ENCODE data around the gene ITIH1.

Gene ITIH1

DNA sequence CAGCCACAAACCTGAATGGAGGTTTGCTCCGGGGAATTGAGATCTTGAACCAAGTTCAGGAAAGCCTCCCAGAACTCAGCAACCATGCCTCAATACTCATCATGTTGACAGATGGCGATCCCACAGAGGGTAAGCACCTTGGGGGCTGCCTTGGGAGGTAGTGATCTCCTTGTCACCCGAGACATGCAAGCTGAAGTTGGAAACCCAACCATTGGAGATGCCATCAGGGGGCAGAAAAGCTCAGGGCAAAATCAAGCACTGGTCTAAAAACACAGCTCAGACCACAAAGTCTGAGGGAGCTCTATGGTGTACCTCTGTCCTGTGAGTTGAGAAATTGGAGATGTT lies 5.8 kb downstream of the ITIH1 start:
- TF ChIP-seq, protein P1, sequence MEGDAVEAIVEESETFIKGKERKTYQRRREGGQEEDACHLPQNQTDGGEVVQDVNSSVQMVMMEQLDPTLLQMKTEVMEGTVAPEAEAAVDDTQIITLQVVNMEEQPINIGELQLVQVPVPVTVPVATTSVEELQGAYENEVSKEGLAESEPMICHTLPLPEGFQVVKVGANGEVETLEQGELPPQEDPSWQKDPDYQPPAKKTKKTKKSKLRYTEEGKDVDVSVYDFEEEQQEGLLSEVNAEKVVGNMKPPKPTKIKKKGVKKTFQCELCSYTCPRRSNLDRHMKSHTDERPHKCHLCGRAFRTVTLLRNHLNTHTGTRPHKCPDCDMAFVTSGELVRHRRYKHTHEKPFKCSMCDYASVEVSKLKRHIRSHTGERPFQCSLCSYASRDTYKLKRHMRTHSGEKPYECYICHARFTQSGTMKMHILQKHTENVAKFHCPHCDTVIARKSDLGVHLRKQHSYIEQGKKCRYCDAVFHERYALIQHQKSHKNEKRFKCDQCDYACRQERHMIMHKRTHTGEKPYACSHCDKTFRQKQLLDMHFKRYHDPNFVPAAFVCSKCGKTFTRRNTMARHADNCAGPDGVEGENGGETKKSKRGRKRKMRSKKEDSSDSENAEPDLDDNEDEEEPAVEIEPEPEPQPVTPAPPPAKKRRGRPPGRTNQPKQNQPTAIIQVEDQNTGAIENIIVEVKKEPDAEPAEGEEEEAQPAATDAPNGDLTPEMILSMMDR (IDR thresholded peaks at IDR 0.05; ENCODE audit: poor library complexity, severe bottlenecking): no peak
- Histone ChIP-seq H3K27me3 (ENCODE audit: insufficient read depth, poor library complexity, severe bottlenecking) (no peaks in the 10 kb centered on the region), H3K36me3 (ENCODE audit: low read depth) (no peaks in the 10 kb centered on the region), H3K27ac (ENCODE audit: poor library complexity, severe bottlenecking) (no peak overlapping the region), H3K4me1 (ENCODE audit: insufficient read depth, poor library complexity, severe bottlenecking) (no peaks in the 10 kb centered on the region), H3K4me3 (ENCODE audit: severe bottlenecking) (no peak overlapping the region), H3K9me3 (ENCODE audit: severe bottlenecking) (no peaks in the 10 kb centered on the region)
- no peak for ATAC-seq (ENCODE audit: low read depth)
- no peak for DNase-seq (ENCODE audit: low spot score)

DNA sequence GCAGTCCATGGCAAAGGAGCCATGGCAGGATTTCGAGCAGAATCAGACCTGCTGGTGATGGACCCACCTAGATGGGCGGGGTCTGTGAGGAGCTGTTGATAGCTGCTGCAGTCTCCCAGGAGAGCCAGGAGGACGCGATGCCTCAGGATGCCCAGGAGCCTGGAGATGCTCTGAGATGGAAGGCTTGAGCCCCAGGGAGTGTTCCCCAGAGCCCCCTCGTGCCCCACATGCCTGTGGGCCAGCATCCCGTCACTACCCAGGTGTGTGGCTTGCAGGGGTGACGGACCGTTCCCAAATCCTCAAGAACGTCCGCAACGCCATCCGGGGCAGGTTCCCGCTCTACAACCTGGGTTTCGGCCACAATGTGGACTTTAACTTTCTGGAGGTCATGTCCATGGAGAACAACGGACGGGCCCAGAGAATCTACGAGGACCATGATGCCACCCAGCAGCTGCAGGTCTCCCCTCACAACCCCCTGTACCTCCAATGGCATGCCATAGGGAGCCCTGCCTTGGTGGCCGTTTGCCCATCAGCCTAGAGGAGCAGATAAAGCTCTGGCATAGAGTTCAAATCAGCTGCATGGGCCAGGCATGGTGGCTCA lies 6.7 kb downstream of the ITIH1 start:
- no peak overlapping the region for H3K4me3 ChIP-seq (ENCODE audit: severe bottlenecking)
- H3K9me3 ChIP-seq (ENCODE audit: severe bottlenecking): no peaks in the 10 kb centered on the region
- TF ChIP-seq, protein P1 (IDR thresholded peaks at IDR 0.05; ENCODE audit: poor library complexity, severe bottlenecking): no peak
- DNase-seq (ENCODE audit: low spot score) (peak; percentile 51), ATAC-seq (ENCODE audit: low read depth) (no peak)
- H3K27ac ChIP-seq (ENCODE audit: poor library complexity, severe bottlenecking): no peak overlapping the region
- no peaks in the 10 kb centered on the region for H3K4me1 ChIP-seq (ENCODE audit: insufficient read depth, poor library complexity, severe bottlenecking)
- no peaks in the 10 kb centered on the region for H3K36me3 ChIP-seq (ENCODE audit: low read depth)
- H3K27me3 ChIP-seq (ENCODE audit: insufficient read depth, poor library complexity, severe bottlenecking): no peaks in the 10 kb centered on the region

DNA sequence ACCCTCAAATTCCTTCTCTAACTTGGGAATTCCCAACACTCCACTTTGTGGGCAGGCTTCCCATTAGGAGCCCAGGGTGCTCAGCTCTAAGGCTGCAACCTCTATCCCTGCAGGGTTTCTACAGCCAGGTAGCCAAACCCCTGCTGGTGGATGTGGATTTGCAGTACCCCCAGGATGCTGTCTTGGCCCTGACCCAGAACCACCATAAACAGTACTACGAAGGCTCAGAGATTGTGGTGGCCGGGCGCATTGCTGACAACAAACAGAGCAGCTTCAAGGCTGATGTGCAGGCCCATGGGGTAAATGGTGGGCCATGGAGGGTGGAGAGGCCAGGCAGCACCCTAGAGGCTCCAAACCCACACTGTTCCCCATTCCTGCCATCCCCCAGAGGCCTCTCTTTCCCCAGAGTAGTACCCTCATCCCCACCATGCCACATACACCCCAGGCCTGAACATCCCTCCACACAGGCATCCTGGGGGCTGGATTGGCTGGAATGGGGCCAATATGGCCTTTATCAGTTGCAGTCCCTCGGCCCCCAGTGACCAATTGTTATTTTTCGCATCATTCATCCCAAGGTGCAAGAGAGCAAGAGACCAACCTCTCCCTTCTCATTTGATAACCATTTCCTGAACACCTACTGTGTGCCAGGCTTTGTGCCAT lies 7.7 kb downstream of the ITIH1 start:
- DNase-seq (ENCODE audit: low spot score): no peak
- no peak for ATAC-seq (ENCODE audit: low read depth)
- Histone ChIP-seq H3K4me3 (ENCODE audit: severe bottlenecking) (no peak overlapping the region), H3K9me3 (ENCODE audit: severe bottlenecking) (no peaks in the 10 kb centered on the region), H3K27ac (ENCODE audit: poor library complexity, severe bottlenecking) (no peak overlapping the region), H3K4me1 (ENCODE audit: insufficient read depth, poor library complexity, severe bottlenecking) (no peaks in the 10 kb centered on the region), H3K36me3 (ENCODE audit: low read depth) (no peaks in the 10 kb centered on the region), H3K27me3 (ENCODE audit: insufficient read depth, poor library complexity, severe bottlenecking) (no peaks in the 10 kb centered on the region)
- TF ChIP-seq, protein P1 (IDR thresholded peaks at IDR 0.05; ENCODE audit: poor library complexity, severe bottlenecking): no peak

DNA sequence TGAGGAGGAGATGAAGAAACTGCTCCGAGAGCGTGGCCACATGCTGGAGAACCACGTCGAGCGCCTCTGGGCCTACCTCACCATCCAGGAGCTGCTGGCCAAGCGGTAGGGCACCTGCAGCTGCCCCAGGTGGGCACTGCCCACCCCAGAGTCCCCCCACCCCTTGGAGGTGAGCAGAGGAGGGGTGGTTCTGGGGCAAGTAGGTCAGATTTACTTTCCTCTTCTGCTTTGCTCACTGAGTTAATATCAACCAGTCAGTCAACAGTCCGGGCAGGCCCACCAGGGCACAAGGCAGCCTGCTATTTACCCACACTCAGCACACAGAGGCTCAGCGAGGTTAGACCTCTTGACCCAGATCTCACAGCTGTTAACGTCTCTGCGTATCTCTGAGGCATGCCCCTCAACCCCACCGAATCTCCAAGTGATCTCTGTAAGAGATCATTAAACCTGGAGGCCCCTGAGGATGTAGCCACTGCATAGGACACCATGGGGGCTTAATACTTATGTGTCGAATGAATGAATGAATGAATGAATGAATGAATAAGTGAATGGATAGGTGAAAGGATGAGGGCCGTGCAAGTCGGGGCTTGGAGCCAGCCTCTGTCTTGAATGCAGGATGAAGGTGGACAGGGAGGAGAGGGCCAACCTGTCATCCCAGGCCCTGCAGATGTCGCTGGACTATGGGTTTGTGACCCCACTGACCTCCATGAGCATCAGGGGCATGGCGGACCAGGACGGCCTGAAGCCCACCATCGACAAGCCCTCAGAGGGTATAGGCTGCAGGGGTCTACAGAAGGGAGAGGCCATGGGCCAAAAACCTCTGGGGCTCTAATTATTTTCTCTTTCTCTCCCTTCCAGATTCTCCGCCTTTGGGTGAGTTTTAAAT lies 9.2 kb downstream of the ITIH1 start:
- H3K27me3 ChIP-seq (ENCODE audit: insufficient read depth, poor library complexity, severe bottlenecking): no peaks in the 10 kb centered on the region
- H3K9me3 ChIP-seq (ENCODE audit: severe bottlenecking): no peaks in the 10 kb centered on the region
- no peaks in the 10 kb centered on the region for H3K36me3 ChIP-seq (ENCODE audit: low read depth)
- no peaks in the 10 kb centered on the region for H3K4me1 ChIP-seq (ENCODE audit: insufficient read depth, poor library complexity, severe bottlenecking)
- TF ChIP-seq, protein P1 (IDR thresholded peaks at IDR 0.05; ENCODE audit: poor library complexity, severe bottlenecking): no peak
- no peak overlapping the region for H3K27ac ChIP-seq (ENCODE audit: poor library complexity, severe bottlenecking)
- H3K4me3 ChIP-seq (ENCODE audit: severe bottlenecking): no peak overlapping the region
- DNase-seq (ENCODE audit: low spot score) (no peak), ATAC-seq (ENCODE audit: low read depth) (no peak)
